Measurements from ENCODE around the gene AOPEP.

Gene AOPEP

GRCh38 chr9:94975480-94975879 is 249.0 kb downstream of the AOPEP start:
- no peak for DNase-seq

GRCh38 chr9:94976077-94976476 is 249.6 kb downstream of the AOPEP start:
- DNase-seq, result no peak

GRCh38 chr9:94977416-94977815 is 250.9 kb downstream of the AOPEP start:
- DNase-seq, result no peak

GRCh38 chr9:94979904-94980507 is 253.5 kb downstream of the AOPEP start:
- DNase-seq, result no peak

- DNase-seq, result no peak
Measured at GRCh38 chr9:94980947-94981722, 254.6 kb downstream of the AOPEP start.

GRCh38 chr9:94981723-94982090 is 255.2 kb downstream of the AOPEP start:
- no peak for DNase-seq

- DNase-seq, result no peak
Measured at GRCh38 chr9:94982211-94982610, 255.7 kb downstream of the AOPEP start.

- no peak for DNase-seq
Measured at GRCh38 chr9:94983552-94983951, 257.1 kb downstream of the AOPEP start.

- no peak for DNase-seq
Measured at GRCh38 chr9:94984891-94985476, 258.5 kb downstream of the AOPEP start.

GRCh38 chr9:94985649-94986048 is 259.1 kb downstream of the AOPEP start:
- no peak for DNase-seq

GRCh38 chr9:94987731-94988130 is 261.2 kb downstream of the AOPEP start:
- no peak for DNase-seq

- no peak for DNase-seq
Measured at GRCh38 chr9:94990897-94991561, 264.5 kb downstream of the AOPEP start.

GRCh38 chr9:94991961-94992907 is 265.7 kb downstream of the AOPEP start:
- no peak for DNase-seq

GRCh38 chr9:94993160-94993820 is 266.8 kb downstream of the AOPEP start:
- DNase-seq, result no peak

- no peak for DNase-seq
Measured at GRCh38 chr9:94993821-94994165, 267.3 kb downstream of the AOPEP start.

- DNase-seq, result no peak
Measured at GRCh38 chr9:94995048-94995693, 268.7 kb downstream of the AOPEP start.

- DNase-seq, result no peak
Measured at GRCh38 chr9:94996641-94997040, 270.1 kb downstream of the AOPEP start.

- no peak for DNase-seq
Measured at GRCh38 chr9:94997727-94998126, 271.2 kb downstream of the AOPEP start.

- DNase-seq, result no peak
Measured at GRCh38 chr9:94999832-95000231, 273.3 kb downstream of the AOPEP start.

GRCh38 chr9:95000821-95001220 is 274.3 kb downstream of the AOPEP start:
- no peak for DNase-seq

- DNase-seq, result no peak
Measured at GRCh38 chr9:95001720-95002119, 275.2 kb downstream of the AOPEP start.
